ENCODE data around the gene RANBP9.

The RANBP9 gene

GRCh38 chr6:13586603-13587542 lies 124.8 kb downstream of the RANBP9 start:
- Histone ChIP-seq H3K27me3 (ENCODE audit: insufficient read depth, low read depth) (no peaks in the 10 kb centered on the region), H3K36me3 (ENCODE audit: insufficient read depth) (no peaks in the 10 kb centered on the region), H2AFZ (ENCODE audit: low read depth) (no peak overlapping the region), H3K4me2 (no peak overlapping the region), H3K4me3 (IDR thresholded peaks at IDR 0.05; ENCODE audit: insufficient read depth, low read depth, low read length) (no peak overlapping the region), H3K79me2 (ENCODE audit: insufficient read depth, low read depth) (no peaks in the 10 kb centered on the region), H3K4me1 (ENCODE audit: low read depth, poor library complexity, severe bottlenecking) (no peaks in the 10 kb centered on the region), H3K9ac (no peak overlapping the region), H4K20me1 (ENCODE audit: insufficient read depth) (no peaks in the 10 kb centered on the region), H3K27ac (no peak overlapping the region)
- TF ChIP-seq CTCF (conservative IDR thresholded peaks at IDR 0.05; ENCODE audit: low read depth, low read length), result no peak

GRCh38 chr6:13581700-13582229 lies 129.9 kb downstream of the RANBP9 start:
- no peaks in the 10 kb centered on the region for H3K36me3 ChIP-seq (ENCODE audit: insufficient read depth)
- no peak overlapping the region for H3K9ac ChIP-seq
- H3K27ac ChIP-seq, result no peak overlapping the region
- H3K4me2 ChIP-seq, result no peak overlapping the region
- H3K4me3 ChIP-seq (IDR thresholded peaks at IDR 0.05; ENCODE audit: insufficient read depth, low read depth, low read length), result no peak overlapping the region
- no peaks in the 10 kb centered on the region for H4K20me1 ChIP-seq (ENCODE audit: insufficient read depth)
- TF ChIP-seq CTCF (conservative IDR thresholded peaks at IDR 0.05; ENCODE audit: low read depth, low read length), result no peak
- no peak overlapping the region for H2AFZ ChIP-seq (ENCODE audit: low read depth)
- H3K27me3 ChIP-seq (ENCODE audit: insufficient read depth, low read depth), result no peaks in the 10 kb centered on the region
- no peaks in the 10 kb centered on the region for H3K4me1 ChIP-seq (ENCODE audit: low read depth, poor library complexity, severe bottlenecking)
- no peaks in the 10 kb centered on the region for H3K79me2 ChIP-seq (ENCODE audit: insufficient read depth, low read depth)

- H3K4me2 ChIP-seq, result no peak overlapping the region
- no peaks in the 10 kb centered on the region for H4K20me1 ChIP-seq (ENCODE audit: insufficient read depth)
- H3K79me2 ChIP-seq (ENCODE audit: insufficient read depth, low read depth), result no peaks in the 10 kb centered on the region; the same call in 1 of the 2 replicates
- H3K4me1 ChIP-seq (ENCODE audit: low read depth, poor library complexity, severe bottlenecking), result peaks cover 7% of the 10 kb centered on the region
- no peaks in the 10 kb centered on the region for H3K27me3 ChIP-seq (ENCODE audit: insufficient read depth, low read depth)
- no peak for TF ChIP-seq CTCF (conservative IDR thresholded peaks at IDR 0.05; ENCODE audit: low read depth, low read length)
- H3K4me3 ChIP-seq (IDR thresholded peaks at IDR 0.05; ENCODE audit: insufficient read depth, low read depth, low read length), result no peak overlapping the region
- H2AFZ ChIP-seq (ENCODE audit: low read depth), result no peak overlapping the region
- no peaks in the 10 kb centered on the region for H3K36me3 ChIP-seq (ENCODE audit: insufficient read depth)
- H3K9ac ChIP-seq, result no peak overlapping the region
- H3K27ac ChIP-seq, result no peak overlapping the region
Measured at GRCh38 chr6:13579911-13580310, 131.7 kb downstream of the RANBP9 start.

GRCh38 chr6:13577926-13578325 lies 133.7 kb downstream of the RANBP9 start:
- no peak for TF ChIP-seq CTCF (conservative IDR thresholded peaks at IDR 0.05; ENCODE audit: low read depth, low read length)
- Histone ChIP-seq H3K4me2 (no peak overlapping the region), H3K27ac (no peak overlapping the region), H3K36me3 (ENCODE audit: insufficient read depth) (no peaks in the 10 kb centered on the region), H3K9ac (no peak overlapping the region), H3K79me2 (ENCODE audit: insufficient read depth, low read depth) (no peaks in the 10 kb centered on the region; the same call in 1 of the 2 replicates), H3K27me3 (ENCODE audit: insufficient read depth, low read depth) (no peaks in the 10 kb centered on the region), H3K4me3 (IDR thresholded peaks at IDR 0.05; ENCODE audit: insufficient read depth, low read depth, low read length) (no peak overlapping the region), H2AFZ (ENCODE audit: low read depth) (no peak overlapping the region), H3K4me1 (ENCODE audit: low read depth, poor library complexity, severe bottlenecking) (peaks cover 13% of the 10 kb centered on the region), H4K20me1 (ENCODE audit: insufficient read depth) (no peaks in the 10 kb centered on the region)

Data from KMS-11 (cell line).